C4-2B (cell line): ENCODE measurements around the gene LAMA5.

Experiments used
- H3K27ac ChIP-seq: fragments of 450-650 bp; 2 replicates; pipeline ENCODE4 v1.5.1; 2017
- ZFX ChIP-seq: fragments of 450-650 bp; IDR thresholded peaks from 2 replicates; pipeline ENCODE4 v1.6.1; 2017
- TF ChIP-seq, protein P1 (sequence below): fragments of 450-650 bp; conservative IDR thresholded peaks from 2 replicates; pipeline ENCODE4 v1.5.1; 2017; ENCODE audit warnings: mild to moderate bottlenecking

The LAMA5 gene

DNA sequence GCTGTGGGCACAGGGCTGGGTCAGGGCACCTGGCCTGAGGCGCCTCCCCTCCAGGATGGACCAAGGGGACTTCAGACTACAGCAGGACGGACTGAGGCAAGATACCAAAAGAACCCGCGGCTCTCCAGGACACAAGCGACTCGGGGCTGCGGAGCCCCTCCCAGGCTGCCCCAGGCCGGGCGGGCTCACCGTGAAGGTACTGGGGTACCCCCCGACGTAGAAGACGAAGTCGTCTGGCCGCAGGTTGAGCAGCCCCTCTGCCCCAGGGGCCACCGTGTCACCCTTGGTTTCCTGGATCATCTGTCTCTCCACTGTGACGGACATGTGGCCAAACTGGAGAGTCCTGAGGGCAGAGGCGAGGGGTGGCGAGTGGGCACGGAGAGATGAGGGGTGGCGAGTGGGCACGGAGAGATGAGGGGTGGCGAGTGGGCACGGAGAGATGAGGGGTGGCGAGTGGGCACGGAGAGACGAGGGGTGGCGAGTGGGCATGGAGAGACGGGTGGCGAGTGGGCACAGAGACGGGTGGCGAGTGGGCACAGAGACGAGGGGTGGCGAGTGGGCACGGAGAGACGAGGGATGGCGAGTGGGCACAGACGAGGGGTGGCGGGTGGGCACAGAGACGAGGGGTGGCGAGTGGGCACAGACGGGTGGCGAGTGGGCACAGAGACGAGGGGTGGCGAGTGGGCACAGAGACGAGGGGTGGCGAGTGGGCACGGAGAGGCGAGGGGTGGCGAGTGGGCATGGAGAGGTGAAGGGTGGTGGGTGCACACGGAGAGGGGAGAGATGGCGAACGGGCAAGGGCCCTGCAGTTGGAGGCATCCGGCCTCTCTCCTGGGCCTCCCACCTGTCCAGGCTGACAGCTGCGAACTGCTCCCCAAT lies 53.4 kb downstream of the LAMA5 start:
- no peak overlapping the region for H3K27ac ChIP-seq
- no peak for TF ChIP-seq ZFX
- TF ChIP-seq, protein P1, sequence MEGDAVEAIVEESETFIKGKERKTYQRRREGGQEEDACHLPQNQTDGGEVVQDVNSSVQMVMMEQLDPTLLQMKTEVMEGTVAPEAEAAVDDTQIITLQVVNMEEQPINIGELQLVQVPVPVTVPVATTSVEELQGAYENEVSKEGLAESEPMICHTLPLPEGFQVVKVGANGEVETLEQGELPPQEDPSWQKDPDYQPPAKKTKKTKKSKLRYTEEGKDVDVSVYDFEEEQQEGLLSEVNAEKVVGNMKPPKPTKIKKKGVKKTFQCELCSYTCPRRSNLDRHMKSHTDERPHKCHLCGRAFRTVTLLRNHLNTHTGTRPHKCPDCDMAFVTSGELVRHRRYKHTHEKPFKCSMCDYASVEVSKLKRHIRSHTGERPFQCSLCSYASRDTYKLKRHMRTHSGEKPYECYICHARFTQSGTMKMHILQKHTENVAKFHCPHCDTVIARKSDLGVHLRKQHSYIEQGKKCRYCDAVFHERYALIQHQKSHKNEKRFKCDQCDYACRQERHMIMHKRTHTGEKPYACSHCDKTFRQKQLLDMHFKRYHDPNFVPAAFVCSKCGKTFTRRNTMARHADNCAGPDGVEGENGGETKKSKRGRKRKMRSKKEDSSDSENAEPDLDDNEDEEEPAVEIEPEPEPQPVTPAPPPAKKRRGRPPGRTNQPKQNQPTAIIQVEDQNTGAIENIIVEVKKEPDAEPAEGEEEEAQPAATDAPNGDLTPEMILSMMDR = no peak

DNA sequence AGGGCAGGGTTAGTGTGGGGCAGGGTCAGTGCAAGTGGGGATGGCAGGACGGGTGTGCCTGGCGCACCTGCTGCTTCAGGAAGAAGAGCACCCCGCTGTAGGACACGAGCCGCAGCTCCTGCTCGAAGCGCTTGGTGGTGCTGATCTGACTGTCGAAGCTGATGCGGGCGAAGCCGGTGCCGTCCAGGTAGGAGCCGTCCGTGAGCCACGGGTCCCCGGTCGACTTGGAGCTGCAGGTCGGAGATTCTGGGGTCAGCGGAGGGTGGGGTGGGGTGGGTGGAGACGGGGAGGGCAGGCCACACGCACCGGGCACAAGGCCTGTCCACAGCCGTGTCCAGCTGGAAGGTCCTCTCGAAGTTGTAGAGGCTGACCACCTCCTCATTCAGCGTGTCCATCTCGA lies 54.1 kb downstream of the LAMA5 start:
- H3K27ac ChIP-seq = no peak overlapping the region
- no peak for TF ChIP-seq ZFX

DNA sequence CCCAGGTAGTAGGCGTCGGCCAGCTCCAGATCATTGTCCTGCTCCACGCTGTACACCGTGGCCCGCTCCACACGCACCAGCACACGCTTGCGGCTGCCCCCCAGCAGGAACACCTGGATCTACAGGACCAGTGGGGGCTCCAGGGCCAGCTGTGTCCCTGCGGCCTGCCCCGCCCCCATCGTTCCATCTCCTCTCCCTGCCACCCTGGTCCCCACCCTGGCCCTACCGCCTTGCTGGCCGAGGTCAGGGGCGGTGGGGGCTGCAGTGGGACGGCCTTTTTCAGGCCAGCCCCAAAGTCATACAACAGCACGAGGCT lies 54.5 kb downstream of the LAMA5 start:
- no peak overlapping the region for H3K27ac ChIP-seq
- TF ChIP-seq, protein P1 = no peak
- TF ChIP-seq ZFX = no peak

DNA sequence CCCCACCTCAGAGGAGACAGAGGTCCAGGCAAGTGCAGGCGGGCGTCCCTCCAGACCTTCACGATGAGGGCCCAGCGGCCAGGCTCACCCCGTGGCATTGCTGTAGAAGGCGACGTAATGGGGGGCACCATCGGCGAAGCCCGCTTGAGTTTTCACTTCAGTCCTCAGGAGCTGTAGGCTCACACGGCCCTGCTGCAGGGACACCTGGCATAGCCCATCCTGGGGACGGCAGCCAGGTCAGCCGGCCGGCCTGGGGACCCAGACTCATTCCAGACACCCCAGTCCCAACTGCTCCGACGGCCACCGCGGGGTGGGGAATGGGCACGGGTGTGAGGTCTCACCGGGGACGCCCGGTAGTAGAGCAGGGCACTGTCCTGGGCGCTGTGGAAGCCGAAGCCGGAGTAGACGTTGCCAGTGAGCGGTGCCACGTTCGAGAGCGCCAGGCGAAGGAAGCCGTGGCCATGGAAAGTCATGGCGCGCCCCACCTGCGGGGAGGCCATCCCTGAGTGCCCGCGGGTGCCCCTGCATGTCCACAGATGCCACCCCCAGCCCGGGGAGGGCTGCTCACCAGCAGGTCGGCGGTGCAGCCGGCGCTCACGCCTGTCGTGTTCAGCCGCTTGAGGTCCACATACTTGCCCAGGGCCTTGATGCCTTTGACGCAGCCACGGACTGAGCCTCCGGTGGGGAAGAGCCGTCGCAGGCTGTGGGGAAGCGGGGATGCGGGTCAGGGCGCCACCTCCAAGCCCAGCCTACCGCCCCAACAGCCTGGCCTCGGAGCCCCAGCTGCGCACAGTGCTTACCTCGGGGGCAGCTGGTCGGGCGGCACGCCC lies 55.1 kb downstream of the LAMA5 start:
- TF ChIP-seq, protein P1 = no peak
- no peak for TF ChIP-seq ZFX

DNA sequence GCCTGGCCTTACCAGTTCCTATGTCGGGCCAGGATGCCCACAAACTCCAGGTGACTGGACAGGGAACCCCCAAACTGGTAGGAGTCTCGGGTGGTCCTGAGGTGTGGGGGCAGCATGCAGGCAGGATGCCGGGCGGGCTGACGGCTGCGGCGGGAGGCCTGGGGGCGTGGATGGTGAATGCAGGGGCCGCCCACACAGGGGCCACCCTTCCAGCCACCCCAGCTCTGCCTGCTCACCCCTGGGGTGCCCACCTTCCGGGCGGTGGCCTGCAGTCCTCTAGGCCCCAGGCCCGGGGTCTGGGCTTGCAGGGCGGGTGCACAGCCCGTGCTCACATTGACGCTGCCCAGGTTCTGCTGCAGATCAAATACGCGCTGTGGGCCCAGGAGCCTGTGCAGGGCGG lies 56.0 kb downstream of the LAMA5 start:
- TF ChIP-seq ZFX = no peak
- TF ChIP-seq, protein P1 = no peak
- no peak overlapping the region for H3K27ac ChIP-seq

More for the DNA sequence above, 55.1 kb downstream of the LAMA5 start:
- H3K27ac ChIP-seq = no peak overlapping the region

DNA sequence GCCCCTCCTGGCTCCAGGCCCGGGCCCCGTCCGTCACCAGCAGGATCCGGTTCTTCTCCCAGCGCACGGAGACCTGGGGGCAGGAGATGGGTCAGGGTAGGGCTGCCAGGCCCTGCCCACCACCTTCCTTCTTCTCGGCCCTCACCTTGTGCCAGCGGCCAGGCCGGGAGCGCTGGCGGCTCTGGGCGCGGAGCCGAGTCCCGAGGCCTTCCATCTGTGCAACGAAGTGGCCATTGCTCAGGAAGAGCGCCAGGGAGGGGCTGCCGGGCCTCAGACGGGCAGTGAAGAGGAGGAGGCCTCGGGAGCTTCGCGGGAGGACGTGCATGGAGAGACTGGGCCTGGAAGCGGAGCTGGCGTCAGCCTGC lies 56.4 kb downstream of the LAMA5 start:
- TF ChIP-seq ZFX = no peak
- TF ChIP-seq, protein P1 = no peak
- H3K27ac ChIP-seq = no peak overlapping the region

DNA sequence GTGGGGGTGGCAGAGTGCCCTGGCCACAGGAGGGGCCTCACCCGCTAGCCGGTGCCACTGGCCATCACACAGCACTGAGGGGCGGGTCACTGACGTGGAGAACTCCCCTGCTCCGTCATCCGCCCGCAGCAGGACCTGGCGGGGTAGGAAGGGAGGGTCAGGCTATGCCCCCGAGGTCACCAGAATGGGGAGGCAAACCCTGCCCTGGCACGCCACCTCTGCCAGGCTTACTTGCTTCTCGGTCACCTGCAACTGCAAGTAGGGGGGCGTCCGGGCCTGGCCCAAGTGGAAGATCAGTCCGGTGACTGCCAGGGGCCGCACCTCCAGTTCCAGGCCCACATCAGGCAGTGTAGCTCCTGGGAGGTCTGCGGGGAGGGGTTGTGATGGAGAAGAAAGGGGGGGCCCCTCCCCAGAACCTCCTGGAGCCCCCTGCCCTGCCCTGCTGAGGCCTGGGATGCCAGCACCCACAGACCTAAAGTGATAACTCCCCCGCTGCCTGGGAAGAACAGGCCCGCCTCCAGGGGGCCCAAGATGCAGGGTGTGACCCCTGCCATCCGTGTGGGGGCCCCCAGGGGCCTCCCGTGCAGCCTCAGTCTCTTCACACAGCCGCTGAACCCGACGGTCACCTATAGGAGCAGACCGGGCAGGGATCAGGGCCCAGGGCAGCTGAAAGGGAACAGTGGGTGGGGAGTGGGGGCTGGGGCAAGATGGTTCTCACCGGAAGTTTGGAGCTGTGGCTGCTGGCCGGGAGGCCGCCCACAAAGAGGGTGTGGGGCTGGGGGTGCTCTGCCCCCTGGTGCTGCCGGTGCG lies 57.0 kb downstream of the LAMA5 start:
- H3K27ac ChIP-seq = no peak overlapping the region
- TF ChIP-seq ZFX = no peak
- TF ChIP-seq, protein P1 = no peak
